AG04449 (cell line): ENCODE measurements around the gene TH.
A peak's percentile ranks its signal among the peaks of the same experiment; 100 is the strongest.
"Not testable (repeated sequence)": the region's sequence is repeated elsewhere in the genome, so short reads cannot be mapped to it uniquely, and the experiment has no call there.

Source experiments
- CTCF ChIA-PET: fragments of 350-600 bp; formaldehyde crosslinking; extraction: SDS; loops from one replicate; lab custom pipeline; 2021; ENCODE audit warnings: antibody characterized with exemption; lab: Yijun Ruan, JAX
- POLR2A ChIA-PET: fragments of 400-600, 350-600 bp; formaldehyde crosslinking; extraction: SDS; loops from one replicate; lab custom pipeline; 2020; ENCODE audit warnings: antibody characterized with exemption, inconsistent platforms; lab: Yijun Ruan, JAX
- DNase-seq: peaks from one replicate; pipeline ENCODE4 v3.0.0-alpha.2; 2010; ENCODE audit warnings: low read depth, low spot score
- H3K4me3 ChIP-seq: 2 replicates; pipeline ENCODE4 v1.5.1; 2011; ENCODE audit warnings: low read depth, mild to moderate bottlenecking, control low read depth, low read length
- CTCF ChIP-seq: IDR thresholded peaks from one replicate; pipeline ENCODE4 v1.5.1; 2011; ENCODE audit warnings: mild to moderate bottlenecking, moderate library complexity, low read length, control low read depth, inconsistent platforms; ENCODE audit not compliant: insufficient read depth; ENCODE audit errors: missing control alignments

Gene TH

GRCh38 chr11:2198621-2199365 lies 27.2 kb upstream of the TH start:
- POLR2A ChIA-PET = no interaction called here
- no peak overlapping the region for H3K4me3 ChIP-seq
- no peak for DNase-seq
- no peak for TF ChIP-seq CTCF
- CTCF ChIA-PET = interaction anchor here (0.7 to 7.9 kb wide), 16 partner anchors 12 to 335 kb away, joined by 3 to 216 read pairs (median 4); partner anchors contain the start of gene TSSC4

GRCh38 chr11:2197771-2198520 lies 26.3 kb upstream of the TH start:
- no peak for TF ChIP-seq CTCF
- POLR2A ChIA-PET = no interaction called here
- CTCF ChIA-PET = interaction anchor here (0.6 to 7.9 kb wide), 18 partner anchors 11 to 335 kb away, joined by 3 to 216 read pairs (median 4); partner anchors contain the start of gene TSSC4
- no peak overlapping the region for H3K4me3 ChIP-seq
- DNase-seq = no peak

- CTCF ChIA-PET = interaction anchor here (0.6 to 7.9 kb wide), 13 partner anchors 10 to 336 kb away, joined by 3 to 216 read pairs (median 5); partner anchors contain the start of gene TSSC4
- H3K4me3 ChIP-seq = no peak overlapping the region
- POLR2A ChIA-PET = no interaction called here
- no peak for DNase-seq
- peak; percentile 98 for TF ChIP-seq CTCF
These were observed 25.6 kb upstream of the TH start for GRCh38 chr11:2196970-2197770.

GRCh38 chr11:2195756-2196088 lies 24.1 kb upstream of the TH start:
- DNase-seq = no peak
- H3K4me3 ChIP-seq = no peak overlapping the region
- ChIA-PET CTCF (interaction anchor here (1.1 to 4.9 kb wide), 16 partner anchors 8 to 336 kb away, joined by 3 to 108 read pairs (median 10); no protein-coding TSS in a partner anchor), POLR2A (no interaction called here)
- no peak for TF ChIP-seq CTCF

GRCh38 chr11:2194877-2195755 lies 23.5 kb upstream of the TH start:
- ChIA-PET CTCF (interaction anchor here (0.7 to 4.9 kb wide), 23 partner anchors 9 to 345 kb away, joined by 3 to 108 read pairs (median 5); partner anchors contain the start of gene CD81), POLR2A (interaction anchor here (0.9 kb wide), 1 partner anchor 224 kb away, joined by 4 read pairs; no protein-coding TSS in a partner anchor)
- no peak overlapping the region for H3K4me3 ChIP-seq
- peak; percentile 92 for TF ChIP-seq CTCF
- DNase-seq = no peak

GRCh38 chr11:2193888-2194595 lies 22.4 kb upstream of the TH start:
- POLR2A ChIA-PET = interaction anchor here (0.9 kb wide), 1 partner anchor 225 kb away, joined by 4 read pairs; no protein-coding TSS in a partner anchor

More at GRCh38 chr11:2193888-2194595, 22.4 kb upstream of the TH start:
- DNase-seq, H3K4me3 ChIP-seq: not testable (repeated sequence)
- CTCF ChIA-PET = interaction anchor here (0.6 to 4.9 kb wide), 26 partner anchors 9 to 346 kb away, joined by 3 to 108 read pairs (median 5); partner anchors contain the start of gene CD81
